ENCODE measurements around the gene C1GALT1C1.
A peak's percentile ranks its signal among the peaks of the same experiment; 100 is the strongest.
"Not testable (repeated sequence)": the region's sequence is repeated elsewhere in the genome, so short reads cannot be mapped to it uniquely, and the experiment has no call there.

Gene C1GALT1C1

DNA sequence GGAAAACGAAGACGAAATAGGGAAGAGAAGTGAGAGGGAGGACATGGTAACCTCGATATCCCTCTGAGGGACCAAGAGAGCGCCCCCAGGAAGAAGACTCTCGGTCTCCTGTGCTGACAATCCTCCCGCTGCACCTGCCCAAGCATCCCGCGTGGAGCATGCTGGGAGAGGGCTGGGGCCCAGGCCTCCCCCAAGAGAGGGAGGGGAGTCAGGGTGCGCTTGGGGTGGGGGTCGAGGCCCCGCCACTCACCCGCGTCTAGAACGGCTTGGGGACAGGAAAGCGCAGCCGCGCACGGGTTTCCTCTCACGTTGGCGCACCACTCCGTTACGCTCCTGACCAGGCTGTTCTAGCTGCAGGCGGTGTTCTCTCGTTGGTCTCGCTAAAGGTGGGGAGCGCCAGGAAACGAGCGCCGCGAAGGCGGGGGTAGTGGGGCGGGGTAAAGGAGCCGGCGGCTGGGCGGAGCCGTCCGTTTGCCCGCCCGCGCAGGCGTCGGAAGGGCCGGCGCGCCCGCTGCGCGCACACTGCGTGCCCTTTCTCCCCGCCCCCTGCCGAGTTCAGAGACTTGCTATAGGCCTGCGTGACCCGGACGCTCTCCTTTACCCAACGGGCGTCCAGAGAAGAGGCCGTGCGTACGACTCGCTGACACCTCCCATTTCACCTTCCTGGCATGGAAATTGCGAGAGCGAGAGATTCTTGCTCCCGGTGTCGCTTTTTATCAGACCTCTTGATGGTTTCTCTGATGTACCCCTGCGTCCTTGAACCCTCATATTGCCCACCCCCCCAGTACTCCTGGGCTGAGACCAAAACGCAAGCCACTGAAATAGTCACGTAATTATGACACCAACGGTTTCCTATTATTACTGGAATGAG, at the start of gene C1GALT1C1:
Gene C1GALT1C1 (minus strand): TSS at position 388 of the 871 bp plus-strand sequence. CDS start 2,888 bp downstream, outside the sequence.
- DNase-seq = peak; percentile 93

- DNase-seq = peak; percentile 12
Observed at GRCh38 chrX:120677004-120677652, 47.3 kb upstream of the C1GALT1C1 start.

- DNase-seq = no peak
Observed at GRCh38 chrX:120672841-120673530, 43.1 kb upstream of the C1GALT1C1 start.

- no peak for DNase-seq
Observed at GRCh38 chrX:120672389-120672788, 42.5 kb upstream of the C1GALT1C1 start.

DNA sequence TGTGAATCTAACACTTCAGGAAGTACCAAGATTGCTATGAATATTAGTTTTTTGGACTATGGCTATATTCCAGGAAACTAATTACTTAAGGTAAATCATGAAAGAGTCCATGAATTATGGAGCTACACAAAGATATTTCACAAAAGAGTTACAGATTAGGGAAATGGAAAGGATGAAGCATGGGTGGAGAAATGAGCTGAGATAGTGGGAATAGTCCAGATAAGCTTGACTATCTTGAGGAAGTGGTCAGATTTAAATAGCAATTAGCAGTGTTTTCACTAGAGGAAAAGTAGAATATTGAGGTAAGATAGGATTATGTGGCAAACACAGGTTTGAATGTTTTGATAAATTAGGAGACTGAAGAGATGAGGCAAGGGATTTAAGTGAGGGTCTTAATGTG, 42.1 kb upstream of the C1GALT1C1 start:
- DNase-seq = no peak

- no peak for DNase-seq
Observed at GRCh38 chrX:120668357-120668756, 38.5 kb upstream of the C1GALT1C1 start.

DNA sequence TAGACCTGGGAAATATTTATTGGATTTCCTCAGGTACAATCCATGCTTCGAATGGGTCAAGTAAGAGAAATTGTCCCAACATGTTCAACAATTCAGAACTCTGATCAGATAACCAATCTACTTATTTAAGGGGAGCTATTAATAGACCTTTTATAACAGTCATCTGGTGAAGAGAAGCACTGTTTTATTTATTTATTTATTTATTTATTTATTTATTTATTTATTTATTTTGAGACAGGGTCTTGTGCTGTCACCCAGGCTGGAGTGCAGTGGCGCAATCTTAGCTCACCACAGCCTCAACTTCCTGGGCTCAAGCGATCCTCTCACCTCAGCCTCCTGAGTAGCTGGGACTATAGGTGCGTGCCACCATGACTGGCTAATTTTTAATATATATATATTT, 34.7 kb upstream of the C1GALT1C1 start:
- not testable (repeated sequence) for DNase-seq

- DNase-seq = no peak
Observed at GRCh38 chrX:120664081-120664480, 34.2 kb upstream of the C1GALT1C1 start.

GRCh38 chrX:120662662-120663061, 32.8 kb upstream of the C1GALT1C1 start:
- no peak for DNase-seq

DNA sequence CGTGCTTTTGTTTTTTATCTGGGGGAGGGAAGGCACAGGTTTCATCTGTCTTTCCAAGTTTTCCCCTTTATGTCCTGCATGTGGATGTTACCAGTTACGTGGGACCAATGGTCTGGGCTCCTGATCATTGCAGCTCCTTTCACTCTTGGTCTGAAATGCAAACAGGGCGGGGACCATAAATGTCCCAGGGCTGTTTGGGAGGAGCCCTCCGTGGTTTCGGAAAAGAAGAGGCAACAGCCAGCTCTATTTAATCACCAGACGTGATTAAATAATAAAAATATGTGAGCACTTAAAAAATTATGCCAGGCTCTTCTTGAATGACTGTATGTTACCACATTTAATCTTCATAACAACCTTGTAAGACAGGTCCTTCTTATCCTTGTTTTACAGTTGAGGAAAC, 30.8 kb upstream of the C1GALT1C1 start:
- DNase-seq = no peak

- no peak for DNase-seq
Observed at GRCh38 chrX:120653000-120653399, 23.1 kb upstream of the C1GALT1C1 start.

DNA sequence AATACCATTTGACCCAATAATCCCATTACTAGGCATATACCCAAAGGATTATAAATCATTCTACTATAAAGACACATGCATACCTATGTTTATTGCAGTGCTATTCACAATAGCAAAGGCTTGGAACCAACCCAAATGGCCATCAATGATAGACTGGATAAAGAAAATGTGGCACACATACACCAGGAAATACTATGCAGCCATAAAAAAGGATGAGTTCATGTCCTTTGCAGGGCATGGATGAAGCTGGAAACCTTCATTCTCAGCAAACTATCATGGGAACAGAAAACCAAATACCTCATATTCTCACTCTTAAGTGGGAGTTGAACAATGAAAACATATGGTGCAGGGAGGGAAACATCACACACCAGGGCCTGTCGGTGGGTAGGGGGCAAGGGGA, 22.4 kb upstream of the C1GALT1C1 start:
- not testable (repeated sequence) for DNase-seq

DNA sequence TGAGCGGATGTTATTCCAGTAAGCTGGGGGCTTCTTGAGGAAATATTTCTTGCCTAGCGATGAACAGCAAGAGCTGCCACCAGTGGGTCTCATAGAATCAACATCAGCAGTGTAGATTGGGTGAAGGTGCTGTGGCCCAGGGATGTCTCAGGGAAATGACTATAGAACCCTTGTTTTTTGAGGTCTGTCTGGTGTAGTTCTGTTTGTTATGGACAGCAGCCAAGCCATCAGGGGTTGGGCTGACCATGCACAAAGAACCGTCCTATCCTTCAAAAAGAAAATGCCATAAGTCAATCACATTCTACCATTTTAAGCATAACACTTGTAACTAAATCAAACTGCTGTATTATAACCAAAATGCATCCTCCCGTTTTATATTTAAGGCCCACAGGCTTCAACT, 17.3 kb upstream of the C1GALT1C1 start:
- no peak for DNase-seq

DNA sequence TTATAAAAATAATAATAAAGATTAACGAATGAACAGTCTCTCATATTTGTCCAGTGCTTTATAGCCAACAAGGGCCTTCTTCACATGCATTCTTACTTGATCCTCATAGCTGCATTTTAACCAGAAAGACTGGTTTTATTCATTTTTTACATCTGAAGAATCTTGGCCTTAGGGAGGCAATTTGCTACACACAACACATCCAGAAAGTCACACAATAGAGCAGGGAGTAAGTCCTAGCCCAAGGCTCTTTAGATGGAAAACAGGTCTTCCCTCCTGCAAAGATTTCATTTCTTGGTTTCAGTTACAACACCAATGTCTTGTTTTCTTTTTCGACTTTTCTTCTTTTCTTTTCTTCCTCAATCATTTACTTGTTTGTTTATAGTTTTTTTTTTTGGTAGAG, 13.0 kb upstream of the C1GALT1C1 start:
- no peak for DNase-seq

GRCh38 chrX:120638619-120639018, 8.8 kb upstream of the C1GALT1C1 start:
- no peak for DNase-seq

- DNase-seq = no peak
Observed at GRCh38 chrX:120625371-120625770, 4.5 kb downstream of the C1GALT1C1 start.

GRCh38 chrX:120617996-120618630, 11.7 kb downstream of the C1GALT1C1 start:
- DNase-seq = no peak

GRCh38 chrX:120614816-120615215, 15.0 kb downstream of the C1GALT1C1 start:
- DNase-seq = no peak

GRCh38 chrX:120612086-120612485, 17.8 kb downstream of the C1GALT1C1 start:
- no peak for DNase-seq

GRCh38 chrX:120604361-120604782, 25.5 kb downstream of the C1GALT1C1 start:
- DNase-seq = peak; percentile 53

DNA sequence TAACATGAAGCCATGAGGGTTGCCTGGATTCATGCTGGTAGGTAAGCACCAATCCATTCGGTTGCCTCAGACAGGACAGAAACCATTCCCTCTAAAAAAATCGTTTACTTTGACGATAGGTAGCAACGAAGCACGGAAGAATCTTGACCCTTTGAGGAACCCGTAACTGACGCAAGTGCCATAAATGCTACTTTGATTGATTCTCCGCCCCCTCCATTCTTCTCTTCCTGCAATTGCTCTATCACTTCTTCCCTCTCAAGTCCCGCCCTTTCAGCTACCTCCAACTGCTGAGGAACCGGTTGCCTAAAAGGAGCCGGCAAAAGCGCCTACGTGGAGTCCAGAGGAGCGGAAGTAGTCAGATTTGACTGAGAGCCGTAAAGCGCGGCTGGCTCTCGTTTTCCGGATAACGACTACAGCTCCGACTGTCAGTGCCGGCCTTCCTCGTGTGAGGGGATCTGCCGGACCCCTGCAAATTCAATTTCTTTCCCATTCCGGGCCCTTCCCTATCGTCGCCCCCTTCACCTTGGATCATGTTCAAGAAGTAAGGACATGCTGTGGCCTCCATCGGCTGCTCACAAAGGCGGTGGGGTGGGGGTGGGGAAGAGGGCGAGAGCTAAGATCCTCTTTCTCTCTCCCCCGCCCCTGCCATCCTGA, 26.0 kb downstream of the C1GALT1C1 start, which contains the start of gene MCTS1:
Gene MCTS1 (plus strand): TSS at position 395 of the 654 bp plus-strand sequence. CDS start 136 bp downstream, at position 531.
- DNase-seq = peak; percentile 92

GRCh38 chrX:120585702-120586101, 44.2 kb downstream of the C1GALT1C1 start:
- no peak for DNase-seq

All from activated CD4-positive, alpha-beta T cell treated with anti-CD3 and anti-CD28 coated beads, Interleukin-2, amount 50 U/mL, for 16 hours (primary cell).